ENCODE results near the gene CNST. TPM values are rescaled to one million over a fixed set of nuclear protein-coding genes. Genes with fewer than 3 reads are reported as not detected.
A peak's percentile ranks its signal among the peaks of the same experiment; 100 is the strongest.

The CNST gene
- total and polyA plus RNA-seq, 9 of the 15 experiments (the other 6 are each of a cell fraction or from before 2014, with no cell fraction given), result 17.0 to 55.3 (median 30.8) TPM

DNA sequence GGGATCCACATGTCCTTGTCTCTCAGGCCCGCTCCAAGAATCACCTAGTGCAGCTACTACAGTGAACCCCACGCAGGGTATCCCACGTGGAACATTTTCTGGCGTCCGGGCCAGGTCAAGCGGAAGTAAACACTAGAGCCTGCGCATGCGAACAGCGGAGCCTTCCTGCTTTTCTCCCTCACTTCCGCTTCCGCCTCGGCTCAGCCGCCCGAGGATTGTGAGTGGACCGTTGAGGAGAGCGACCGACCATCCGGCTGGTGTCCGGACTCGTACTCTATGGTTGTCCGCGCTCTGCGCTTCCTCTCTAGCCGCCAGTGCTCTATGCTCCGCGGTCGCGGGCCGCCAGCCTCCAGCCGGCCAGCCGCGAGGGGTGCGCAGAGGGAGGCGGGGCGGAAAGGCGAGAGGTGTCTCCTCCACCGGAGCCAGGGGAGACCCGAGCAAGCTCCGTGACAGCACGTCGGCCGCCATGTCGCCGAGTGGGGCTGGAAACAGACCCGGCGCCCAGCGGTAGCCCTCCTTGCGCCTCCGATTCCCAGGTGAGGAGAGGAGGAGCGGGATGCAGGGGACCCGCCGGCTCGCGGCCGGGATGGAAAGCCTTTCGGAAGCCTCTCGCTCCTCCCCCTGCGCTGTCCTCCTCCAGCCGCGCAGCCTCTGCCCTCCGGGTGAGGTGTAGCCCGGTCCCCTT is at the start of gene CNST, which contains the start of gene TFB2M (continued):
- TF ChIP-seq ERF (CRISPR knock-in tag; IDR thresholded peaks at IDR 0.05), result peak; percentile 62; the same call in 1 of the 2 replicates
- peak; percentile 55; the same call in 1 of the 2 replicates for TF ChIP-seq DIDO1 (tag; IDR thresholded peaks at IDR 0.05; ENCODE audit: low read depth)
- peak; percentile 84 for TF ChIP-seq FOXJ2 (tag; IDR thresholded peaks at IDR 0.05)
- TF ChIP-seq, protein P1, sequence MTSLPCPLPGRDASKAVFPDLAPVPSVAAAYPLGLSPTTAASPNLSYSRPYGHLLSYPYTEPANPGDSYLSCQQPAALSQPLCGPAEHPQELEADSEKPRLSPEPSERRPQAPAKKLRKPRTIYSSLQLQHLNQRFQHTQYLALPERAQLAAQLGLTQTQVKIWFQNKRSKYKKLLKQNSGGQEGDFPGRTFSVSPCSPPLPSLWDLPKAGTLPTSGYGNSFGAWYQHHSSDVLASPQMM (CRISPR knock-in tag; IDR thresholded peaks at IDR 0.05), result no peak
- TF ChIP-seq, protein P2, sequence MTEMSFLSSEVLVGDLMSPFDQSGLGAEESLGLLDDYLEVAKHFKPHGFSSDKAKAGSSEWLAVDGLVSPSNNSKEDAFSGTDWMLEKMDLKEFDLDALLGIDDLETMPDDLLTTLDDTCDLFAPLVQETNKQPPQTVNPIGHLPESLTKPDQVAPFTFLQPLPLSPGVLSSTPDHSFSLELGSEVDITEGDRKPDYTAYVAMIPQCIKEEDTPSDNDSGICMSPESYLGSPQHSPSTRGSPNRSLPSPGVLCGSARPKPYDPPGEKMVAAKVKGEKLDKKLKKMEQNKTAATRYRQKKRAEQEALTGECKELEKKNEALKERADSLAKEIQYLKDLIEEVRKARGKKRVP (CRISPR knock-in tag; IDR thresholded peaks at IDR 0.05), result no peak
- TF ChIP-seq NCOA1 (IDR thresholded peaks at IDR 0.05; ENCODE audit: low read depth), result peak; percentile 60; the same call in 1 of the 2 replicates
- TF ChIP-seq ZBTB1 (CRISPR knock-in tag; IDR thresholded peaks at IDR 0.05; ENCODE audit: borderline replicate concordance, low read depth), result peak; percentile 27
- TF ChIP-seq SNRNP70 (optimal IDR thresholded peaks at IDR 0.05; ENCODE audit: low read depth, low read length), result no peak
- TF ChIP-seq JUN (IDR thresholded peaks at IDR 0.05; ENCODE audit: borderline replicate concordance, low read depth, low read length), result peak; percentile 35; the same call in 1 of the 2 replicates
- TF ChIP-seq JUN (CRISPR knock-in tag; IDR thresholded peaks at IDR 0.05; ENCODE audit: borderline replicate concordance), result no peak; the same call in 1 of the 2 replicates
- TF ChIP-seq, protein P3, sequence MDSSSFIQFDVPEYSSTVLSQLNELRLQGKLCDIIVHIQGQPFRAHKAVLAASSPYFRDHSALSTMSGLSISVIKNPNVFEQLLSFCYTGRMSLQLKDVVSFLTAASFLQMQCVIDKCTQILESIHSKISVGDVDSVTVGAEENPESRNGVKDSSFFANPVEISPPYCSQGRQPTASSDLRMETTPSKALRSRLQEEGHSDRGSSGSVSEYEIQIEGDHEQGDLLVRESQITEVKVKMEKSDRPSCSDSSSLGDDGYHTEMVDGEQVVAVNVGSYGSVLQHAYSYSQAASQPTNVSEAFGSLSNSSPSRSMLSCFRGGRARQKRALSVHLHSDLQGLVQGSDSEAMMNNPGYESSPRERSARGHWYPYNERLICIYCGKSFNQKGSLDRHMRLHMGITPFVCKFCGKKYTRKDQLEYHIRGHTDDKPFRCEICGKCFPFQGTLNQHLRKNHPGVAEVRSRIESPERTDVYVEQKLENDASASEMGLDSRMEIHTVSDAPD (CRISPR knock-in tag; IDR thresholded peaks at IDR 0.05), result no peak
- peak; percentile 99 for TF ChIP-seq SP2 (IDR thresholded peaks at IDR 0.05; ENCODE audit: extremely low read depth, low read depth, low read length, poor library complexity, severe bottlenecking)
- peak; percentile 92 for TF ChIP-seq C11orf30 (IDR thresholded peaks at IDR 0.05; ENCODE audit: low read depth)
- 0 out of 2 replicates have a peak, but pooled peaks have one; percentile 37 for TF ChIP-seq MEF2D (tag; conservative IDR thresholded peaks at IDR 0.05; ENCODE audit: low read depth)
- TF ChIP-seq CHD4 (IDR thresholded peaks at IDR 0.05; ENCODE audit: insufficient read depth, insufficient replicate concordance, low read depth, low read length, poor library complexity, severe bottlenecking), result no peak

Measured in K562 (cell line).